NOMO-1 treated with dmso at 0.1 percent for 144 hours (cell line): ENCODE results near the gene PALS2.

Source experiments
- DNase-seq: peaks from one replicate; lab custom pipeline; 2025; ENCODE audit not compliant: unreplicated experiment; lab: John Stamatoyannopoulos, UW

The PALS2 gene, protein sequence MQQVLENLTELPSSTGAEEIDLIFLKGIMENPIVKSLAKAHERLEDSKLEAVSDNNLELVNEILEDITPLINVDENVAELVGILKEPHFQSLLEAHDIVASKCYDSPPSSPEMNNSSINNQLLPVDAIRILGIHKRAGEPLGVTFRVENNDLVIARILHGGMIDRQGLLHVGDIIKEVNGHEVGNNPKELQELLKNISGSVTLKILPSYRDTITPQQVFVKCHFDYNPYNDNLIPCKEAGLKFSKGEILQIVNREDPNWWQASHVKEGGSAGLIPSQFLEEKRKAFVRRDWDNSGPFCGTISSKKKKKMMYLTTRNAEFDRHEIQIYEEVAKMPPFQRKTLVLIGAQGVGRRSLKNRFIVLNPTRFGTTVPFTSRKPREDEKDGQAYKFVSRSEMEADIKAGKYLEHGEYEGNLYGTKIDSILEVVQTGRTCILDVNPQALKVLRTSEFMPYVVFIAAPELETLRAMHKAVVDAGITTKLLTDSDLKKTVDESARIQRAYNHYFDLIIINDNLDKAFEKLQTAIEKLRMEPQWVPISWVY

DNA sequence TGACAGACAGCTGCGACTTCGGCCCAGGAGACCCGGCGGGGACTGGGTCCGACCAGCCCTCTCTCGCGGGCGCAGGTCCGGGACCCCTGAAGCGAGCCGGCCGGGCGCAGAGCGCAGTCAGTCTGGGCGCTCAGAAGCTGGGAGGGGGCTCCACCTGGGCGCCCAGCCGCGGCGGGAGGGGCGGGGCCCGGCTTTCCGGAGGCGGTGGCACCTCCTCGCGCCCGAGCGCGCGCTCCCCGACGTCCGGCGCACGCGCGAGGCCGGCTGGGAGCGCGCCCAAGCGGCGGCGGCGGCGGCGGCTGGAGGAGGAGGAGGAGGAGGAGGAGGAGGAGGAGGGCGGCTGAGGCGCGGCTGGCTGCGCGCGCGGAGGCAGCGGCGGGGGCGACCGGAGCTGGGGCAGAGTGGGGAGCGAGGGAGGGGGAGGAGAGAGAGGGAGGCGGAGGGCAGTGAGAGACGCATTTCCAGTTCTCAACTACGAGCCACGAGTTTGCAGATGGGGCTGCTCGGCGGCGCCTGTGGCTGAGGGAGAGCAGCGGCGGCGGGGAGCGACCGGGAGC is at the start of gene PALS2:
Gene PALS2 (plus strand): TSS at position 456 of the 557 bp plus-strand sequence. CDS start 50,216 bp downstream, outside the sequence.
- DNase-seq, result no peak

DNA sequence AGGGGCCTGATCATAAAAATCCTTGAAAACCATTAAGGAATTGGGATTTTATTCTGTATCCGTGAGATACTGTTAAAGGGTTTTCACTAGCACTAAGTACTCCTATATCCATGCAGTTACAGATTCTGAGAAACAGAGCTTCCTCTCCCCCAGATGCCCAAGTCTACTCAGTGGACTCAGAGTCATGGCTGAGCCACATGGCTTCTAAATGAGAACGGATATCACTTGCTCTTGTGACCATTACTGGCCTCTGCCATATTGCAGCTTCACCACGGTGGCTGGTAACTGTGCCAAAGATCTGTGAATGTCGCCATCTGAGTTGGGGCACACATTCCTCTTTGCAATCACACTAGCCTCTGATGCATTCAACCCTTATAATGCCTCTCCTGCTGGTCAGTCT is 42.0 kb upstream of the PALS2 start:
- DNase-seq, result no peak

DNA sequence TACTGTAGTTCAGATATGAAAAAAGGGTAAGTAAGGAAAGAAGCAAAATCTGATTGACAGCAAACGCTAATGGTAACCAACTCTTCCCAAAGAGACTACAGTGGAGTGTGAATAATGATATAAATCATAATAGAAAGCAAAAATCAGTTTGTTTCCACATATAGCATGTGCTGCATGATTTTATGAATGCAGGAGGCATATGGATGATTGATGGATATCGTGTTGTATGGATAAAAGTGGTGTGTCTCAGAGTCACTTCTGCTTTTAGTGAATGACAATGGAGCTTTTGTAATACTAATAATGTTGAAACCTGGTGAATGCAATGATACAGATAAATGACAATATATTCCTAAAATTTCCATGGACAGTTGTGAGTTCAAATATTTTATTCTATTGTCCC is 36.6 kb upstream of the PALS2 start:
- no peak for DNase-seq

DNA sequence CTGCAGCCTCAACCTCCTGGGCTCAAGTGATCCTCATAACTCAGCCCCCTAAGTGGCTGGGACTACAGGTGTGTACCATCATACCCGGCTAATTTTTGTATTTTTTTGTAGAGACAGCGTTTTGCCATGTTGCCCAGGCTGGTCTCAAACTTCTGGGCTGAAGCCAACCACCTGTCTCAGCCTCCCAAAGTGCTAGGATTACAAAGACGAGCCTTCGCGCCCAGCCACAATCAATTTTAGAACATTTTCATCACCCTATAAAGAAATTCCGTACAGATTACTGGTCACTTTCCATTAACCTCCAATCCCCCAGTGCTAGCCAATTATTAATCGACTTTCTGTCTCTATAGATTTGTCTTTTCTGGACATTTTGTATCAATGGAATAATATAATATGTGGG is 32.3 kb upstream of the PALS2 start:
- no peak for DNase-seq

DNA sequence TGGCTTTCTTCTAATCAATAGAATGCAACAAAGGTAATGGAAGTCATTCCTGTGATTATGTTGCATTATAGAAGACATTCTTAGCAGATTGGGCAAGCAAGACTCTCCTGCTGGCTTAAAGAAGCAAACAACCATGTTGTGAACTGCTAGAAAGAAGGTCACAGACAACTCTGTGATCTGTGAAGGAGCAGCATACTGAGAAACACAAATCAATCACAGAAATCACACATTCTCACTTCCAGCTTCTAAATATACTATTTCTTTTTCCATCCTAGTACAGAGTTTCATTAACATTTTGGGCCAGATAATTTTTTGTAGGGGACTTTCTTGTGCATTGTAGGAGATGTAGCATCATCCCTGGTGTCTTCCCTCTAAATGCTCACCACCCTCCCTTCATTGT is 28.0 kb upstream of the PALS2 start:
- no peak for DNase-seq

DNA sequence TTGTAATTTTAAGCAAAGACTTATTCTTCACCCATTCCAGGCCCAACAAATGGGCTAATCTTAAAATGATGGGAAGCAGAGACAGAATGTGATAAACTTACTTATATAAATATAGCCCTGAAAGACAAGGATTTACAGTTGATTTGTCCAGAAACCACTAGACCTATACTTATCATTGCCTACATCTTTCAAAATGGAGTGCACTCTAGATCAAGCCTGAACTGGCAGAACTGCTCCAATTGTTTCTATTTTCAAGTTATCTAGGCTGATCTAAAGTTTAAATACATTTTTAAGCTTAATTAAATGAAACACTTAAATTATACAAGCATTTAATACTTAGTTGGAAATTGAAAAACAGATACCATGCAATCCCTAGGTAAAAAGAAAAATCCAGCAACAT is 24.9 kb upstream of the PALS2 start:
- no peak for DNase-seq

DNA sequence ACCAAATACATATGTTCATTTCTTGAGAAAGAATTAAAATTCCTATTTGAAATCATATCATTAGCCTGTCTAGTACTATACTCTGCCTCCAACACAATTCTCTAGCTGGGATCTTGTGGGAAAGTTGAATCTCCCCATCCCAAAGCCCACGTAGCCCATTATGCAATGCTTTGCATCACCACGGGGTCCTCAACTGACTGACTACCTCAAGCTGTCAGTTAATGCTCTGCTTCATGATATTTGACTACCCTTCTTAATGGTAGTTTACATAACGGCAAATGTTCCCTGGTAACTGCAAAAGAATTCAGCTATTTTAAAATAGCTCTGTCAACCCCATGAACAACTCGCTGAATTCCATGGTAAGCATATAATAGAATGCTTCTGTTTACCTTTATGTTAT is 23.3 kb upstream of the PALS2 start:
- no peak for DNase-seq

DNA sequence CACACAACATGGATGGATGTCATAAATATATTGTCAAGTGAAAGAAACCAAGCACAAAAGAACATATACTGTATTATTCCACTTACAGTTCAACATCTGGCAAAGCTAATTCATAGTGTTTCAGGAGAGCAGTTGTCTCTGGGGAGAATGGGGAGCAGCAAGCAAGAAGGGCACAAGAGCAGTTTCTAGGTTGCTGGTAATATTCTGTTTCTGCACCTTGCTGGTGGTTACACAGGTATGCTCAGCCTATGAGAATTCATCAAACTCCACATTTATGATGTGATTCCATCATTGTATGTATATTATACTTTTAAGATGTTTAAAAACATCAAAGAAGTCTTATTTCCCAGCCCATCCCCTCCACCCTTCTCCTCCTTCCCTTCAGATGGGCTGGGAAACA is 18.1 kb upstream of the PALS2 start:
- no peak for DNase-seq

DNA sequence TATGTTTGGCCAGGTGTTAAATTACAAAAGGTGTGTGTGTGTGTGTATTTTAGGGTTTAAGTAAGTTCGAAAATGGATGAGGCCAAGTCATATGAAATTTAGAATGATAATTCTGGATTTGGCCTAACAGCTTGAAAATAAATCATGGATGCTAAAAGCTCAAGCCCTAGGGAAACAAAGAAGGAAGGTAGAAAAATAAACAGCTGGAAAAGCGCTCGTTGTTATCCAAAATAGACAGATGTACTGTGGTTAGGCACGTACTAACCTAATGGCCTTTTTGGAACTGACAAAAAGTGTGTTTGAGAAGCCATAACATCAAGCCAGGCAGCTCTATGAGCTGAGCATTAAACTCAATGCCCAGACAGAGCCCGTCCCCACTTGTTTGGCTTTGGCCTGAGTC is 17.5 kb upstream of the PALS2 start:
- no peak for DNase-seq

DNA sequence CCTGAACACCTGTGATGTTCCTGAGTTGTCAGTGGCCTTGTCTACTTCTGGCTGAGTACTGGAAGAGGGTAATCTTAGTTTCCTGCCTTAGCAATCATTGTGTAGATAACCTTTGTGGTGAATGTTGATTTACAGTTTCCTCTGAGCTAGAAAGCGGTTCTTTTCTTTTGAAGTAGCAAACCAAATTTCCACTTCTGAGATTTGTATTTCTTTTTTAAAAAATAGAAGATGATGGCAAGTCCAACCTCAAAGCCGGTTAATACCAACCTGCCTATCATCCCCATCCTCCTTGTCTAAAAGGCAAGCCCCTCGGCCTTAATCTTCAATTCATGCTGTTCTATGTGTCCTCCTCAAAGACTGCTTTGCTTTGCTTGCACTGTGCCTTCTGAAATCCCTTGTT is 12.5 kb upstream of the PALS2 start:
- no peak for DNase-seq

DNA sequence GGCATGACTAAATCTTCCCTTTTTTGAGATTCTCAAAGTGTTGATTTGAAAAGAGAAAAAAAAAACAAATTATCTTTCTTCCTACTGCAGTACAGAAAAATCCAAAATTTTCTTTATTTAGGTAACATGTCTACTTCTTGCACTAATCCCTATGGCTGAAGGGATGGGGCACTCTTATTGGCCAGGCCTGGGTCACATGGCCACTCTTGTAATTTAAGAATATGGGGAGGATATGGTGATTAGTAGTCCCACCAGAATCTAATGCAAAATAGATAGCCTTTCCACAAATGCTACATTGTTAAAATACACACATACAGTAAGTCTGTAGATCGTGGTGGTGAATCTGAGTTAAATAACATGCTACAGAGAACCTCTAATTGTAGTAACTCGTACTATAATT is 7.0 kb upstream of the PALS2 start:
- no peak for DNase-seq

DNA sequence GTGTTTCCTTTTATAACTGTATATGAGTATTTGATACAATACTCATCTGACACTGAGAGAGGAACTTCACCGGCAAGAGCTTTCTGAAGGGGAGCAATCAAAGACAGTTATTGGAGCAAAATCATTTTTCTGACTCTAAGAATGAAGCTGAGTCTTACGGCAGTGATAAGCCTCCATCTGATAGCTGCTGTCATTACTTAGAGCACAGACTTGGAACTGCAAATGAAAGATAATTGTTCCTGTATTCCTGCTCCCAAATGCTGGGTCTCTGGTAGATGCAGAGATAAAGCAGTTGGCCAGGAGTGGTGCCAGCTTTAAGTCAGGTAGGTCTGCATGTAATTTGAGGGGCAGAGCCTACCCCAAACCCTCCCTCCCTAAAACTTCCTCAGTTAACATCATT is 2.3 kb upstream of the PALS2 start:
- no peak for DNase-seq

DNA sequence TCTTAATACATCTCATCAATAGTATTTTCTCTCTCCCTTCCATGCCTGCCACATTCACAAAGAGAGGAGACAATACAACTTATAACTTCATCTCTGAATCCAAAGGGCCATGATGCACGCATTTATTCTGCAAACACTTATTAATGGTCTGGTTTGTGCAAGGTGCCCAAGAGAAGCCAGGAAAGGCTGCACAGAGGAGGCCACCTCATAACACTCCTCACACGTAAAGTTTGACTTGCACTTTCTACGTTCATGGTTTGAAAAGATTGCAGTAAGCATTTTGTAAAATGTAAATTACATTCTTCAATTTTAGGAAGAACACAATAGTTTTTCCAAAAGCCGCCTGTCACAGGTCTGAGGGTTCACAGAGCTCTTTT is 1.2 kb upstream of the PALS2 start:
- DNase-seq, result no peak

DNA sequence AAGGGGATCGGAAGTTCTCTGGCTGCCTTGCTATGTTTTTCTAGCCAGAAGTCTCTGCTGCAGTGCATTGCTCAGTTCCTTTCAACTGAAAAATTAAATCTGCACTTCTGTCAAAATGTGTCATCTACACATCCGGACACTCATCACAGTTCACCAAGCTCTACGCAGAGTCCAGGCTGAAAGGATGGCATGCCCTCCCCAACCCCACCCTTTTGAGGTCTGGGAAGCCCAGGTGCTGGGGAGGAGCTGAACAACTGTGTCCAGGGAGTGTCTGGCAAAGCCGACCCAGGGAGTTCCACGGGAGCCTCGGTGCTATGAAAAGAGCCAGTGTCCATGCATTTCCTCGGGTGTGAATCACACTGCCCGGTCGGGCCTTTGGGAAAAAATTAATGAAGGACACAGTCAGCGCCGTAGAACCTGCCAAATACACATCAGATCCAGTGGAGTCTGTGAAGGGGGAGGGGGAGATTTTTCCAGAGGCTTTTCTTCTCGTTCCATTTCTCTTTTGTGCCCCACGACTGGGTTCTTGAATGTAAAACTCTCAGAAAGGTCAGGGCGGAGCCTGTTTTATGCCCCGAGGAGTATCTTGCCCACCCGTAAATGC is 757 bp upstream of the PALS2 start:
- no peak for DNase-seq

DNA sequence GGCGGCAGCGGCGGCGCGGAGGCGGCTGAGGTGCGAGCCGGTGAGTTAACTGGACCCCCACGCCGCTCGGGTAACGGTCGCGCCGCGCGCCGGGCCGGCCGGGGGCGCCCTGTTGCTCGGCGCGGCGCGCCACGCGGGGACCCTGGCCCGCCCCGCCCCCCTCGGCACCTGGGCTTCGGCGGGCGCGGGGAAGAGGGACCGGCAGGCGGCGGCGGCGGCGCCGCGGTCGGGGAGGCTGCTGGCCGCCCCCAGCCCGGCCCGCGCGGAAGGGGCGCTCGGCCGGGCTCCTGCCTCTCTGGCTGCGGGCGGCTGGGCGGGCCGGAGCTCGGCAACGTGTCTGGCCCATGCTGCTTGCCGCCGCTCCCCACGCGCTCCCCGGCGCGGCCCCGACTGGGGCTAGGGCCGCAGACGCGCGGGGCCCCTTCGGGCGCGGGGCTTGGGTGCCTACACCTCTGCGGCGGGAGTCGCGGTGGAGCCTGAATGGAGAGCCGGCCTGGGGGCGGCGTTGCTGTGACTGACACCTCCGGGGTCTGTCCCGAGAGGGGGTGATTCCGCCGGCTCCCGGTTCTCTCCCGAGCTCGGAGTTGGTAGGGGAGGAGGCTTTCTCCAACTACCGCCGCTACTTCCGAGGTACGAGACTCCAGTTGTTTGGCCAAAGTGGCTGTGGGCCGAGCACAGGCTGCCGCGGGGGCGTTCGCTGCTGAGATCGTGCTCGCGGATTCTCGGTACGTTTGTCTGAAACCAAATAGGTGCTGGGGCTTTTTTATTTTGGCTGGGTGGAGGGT is 494 bp downstream of the PALS2 start:
- DNase-seq, result no peak

DNA sequence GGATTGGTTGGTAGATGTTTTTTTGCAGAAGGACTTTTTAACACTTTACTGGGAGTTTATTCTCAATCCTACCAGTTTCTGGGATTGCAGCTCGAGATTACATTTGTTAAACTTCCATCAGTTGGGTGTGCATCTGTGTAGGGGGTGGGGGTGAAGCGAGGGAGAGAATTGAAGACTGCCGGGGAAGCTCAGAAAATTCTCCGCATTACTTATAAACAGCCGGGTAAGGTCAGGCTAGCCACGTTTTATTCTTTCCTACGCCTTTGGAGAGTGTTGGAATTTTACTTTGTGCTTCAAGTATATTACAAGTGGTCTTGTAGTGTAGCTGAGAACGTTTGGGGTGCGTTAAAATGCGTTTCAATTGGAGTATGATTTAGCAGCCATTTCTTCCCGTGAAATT is 1.1 kb downstream of the PALS2 start:
- no peak for DNase-seq

DNA sequence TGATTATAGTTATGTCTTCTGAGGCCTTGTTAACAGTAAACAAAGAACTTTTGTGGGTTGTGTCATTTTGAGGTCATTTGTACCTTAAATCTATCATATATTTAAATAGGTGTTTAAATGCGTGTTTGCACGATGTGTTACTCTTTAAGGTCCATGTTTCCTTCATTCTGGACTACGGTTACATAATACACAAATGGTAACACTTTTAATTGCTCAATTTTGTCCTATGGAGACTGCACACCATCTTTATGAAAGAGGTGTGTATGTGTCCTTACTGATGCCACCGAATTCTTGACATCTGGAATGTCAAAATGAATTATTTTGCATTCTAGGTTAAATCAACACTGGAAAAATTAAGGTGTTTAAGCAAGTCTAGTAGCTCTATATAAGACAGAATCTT is 1.7 kb downstream of the PALS2 start:
- no peak for DNase-seq

DNA sequence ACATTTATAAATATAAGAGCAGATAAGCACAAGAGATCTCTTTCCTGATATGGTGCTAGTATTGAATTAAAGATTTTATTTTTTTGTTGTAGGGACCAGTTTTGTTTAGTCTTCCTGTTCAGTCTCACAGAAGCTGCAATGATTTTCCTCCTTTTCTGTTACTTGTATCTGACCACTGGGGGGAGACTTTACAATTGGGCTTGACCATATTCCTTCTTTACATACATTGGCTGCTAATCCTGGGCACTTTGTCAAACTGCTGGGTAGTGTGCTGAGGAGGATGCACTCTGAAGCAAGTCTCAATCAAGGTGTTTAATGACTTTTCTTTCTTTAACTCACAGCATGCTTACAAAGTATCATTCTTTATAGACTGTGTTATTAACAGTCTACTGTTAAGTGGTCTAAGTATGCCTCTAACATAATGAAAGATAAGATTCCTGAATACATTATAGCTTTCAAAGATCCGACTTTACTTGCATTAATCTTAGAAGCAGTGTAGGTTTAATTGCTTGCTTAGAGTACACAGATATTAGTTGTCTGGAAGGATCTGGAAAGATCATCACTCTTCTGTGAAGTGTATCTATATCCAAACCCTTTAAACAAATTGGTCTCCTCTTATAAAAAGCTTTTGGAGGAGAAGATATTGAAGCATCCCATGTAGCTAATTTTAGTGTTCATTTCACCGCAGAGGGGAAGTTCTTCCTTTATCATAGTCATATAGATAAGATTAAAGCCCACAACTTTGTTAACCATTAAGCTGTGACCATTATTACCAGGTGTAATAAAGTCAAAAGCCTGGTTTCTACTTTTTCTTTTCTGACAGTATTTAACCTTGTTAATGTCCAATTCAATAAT is 3.1 kb downstream of the PALS2 start:
- DNase-seq, result no peak

DNA sequence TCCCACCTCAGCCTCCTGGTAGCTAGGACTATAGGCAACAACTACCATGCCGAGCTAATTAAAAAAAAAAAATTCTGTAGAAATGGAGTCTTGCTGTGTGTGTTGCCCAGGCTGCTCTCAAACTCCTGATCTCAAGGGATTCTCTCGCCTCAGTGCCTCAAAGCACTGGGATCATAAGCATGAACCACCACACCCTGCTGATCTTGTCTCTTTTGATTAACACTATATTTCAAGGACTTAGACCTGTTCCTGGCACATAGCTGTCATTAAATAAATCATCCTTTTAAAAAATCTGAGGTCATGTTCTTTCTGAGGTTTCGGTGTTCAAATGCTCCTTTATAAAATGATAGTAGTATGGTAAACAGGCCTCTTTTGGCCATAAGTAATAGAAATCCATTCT is 4.8 kb downstream of the PALS2 start:
- DNase-seq, result no peak

DNA sequence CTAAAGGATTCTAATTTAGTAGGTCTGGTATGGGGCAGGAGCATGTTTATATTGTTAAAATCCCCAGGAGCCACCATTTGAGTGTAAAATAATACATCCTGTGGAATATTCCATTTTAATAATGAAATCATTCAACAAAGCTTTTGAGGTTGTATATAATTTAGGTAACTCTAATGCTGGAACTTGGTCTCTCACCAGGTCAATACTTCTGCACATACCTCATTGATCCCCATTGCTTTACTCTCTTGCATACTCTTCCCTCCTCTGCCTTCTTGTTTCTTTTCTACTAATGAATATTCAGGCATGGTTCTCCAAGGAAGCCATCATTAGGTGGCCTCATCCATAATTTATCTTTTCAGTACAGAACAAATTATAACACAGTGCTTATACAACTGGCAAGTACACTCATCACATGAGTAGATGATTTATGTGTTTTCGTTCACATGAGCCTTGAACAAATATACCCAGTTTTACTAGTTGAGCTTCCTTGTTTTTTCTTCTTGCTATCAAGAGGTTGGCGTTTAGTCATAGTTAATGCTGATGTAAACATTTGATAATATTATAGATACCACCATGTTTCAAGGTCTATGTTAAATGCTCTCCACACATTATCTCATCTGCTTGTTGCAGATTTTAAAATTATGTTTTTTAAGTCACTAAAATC is 7.2 kb downstream of the PALS2 start:
- no peak for DNase-seq
